ENCODE measurements around the gene DNAJB11. TPM values are rescaled to one million over a fixed set of nuclear protein-coding genes. Genes with fewer than 3 reads are reported as not detected.
"Not testable (repeated sequence)": the region's sequence is repeated elsewhere in the genome, so short reads cannot be mapped to it uniquely, and the experiment has no call there.

The DNAJB11 gene
- total RNA-seq (2014; rRNA removed; shearing (Covaris generic); ENCODE audit: low replicate concordance): 30.0 and 34.0 TPM in 2 replicates

DNA sequence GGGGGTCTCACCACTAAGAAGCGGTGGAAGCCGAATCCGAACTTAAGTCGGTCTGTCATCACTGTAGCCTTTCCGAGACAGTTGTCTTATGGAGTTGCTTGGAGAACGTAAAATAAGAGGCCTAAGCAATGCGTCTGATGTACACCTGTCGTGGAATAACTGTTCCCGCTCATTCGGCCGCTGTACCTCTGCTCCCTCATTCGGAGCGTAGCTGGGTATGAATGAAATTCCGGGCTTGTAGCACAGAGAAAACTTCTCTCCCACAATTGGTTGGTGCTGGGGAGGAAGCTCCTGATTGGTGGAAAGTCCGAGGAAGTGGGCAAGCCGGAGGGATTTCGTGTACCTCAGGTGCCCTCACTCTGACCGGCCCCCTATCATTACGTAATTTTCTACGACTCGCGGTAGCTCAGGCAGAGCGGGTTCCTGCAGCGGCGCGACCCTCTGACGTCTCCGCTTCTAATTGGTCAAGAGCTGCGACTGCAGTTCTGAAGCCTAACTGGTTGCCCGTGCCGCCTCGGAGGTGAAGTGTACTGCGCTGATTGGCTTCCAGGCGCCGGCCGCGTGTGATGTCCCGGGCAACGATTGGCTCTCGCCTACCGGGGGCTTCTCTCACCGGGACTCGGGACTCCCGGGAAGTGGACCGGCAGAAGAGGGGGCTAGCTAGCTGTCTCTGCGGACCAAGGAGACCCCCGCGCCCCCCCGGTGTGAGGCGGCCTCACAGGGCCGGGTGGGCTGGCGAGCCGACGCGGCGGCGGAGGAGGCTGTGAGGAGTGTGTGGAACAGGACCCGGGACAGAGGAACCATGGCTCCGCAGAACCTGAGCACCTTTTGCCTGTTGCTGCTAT, at the start of gene DNAJB11:
Gene DNAJB11 (plus strand): TSS at position 625 of the 845 bp plus-strand sequence. CDS start 178 bp downstream, at position 803.
- in situ Hi-C loops (cut with HindIII; ENCODE audit: low pct_unique_long_range_greater_than_20kb, low sequenced_read_pairs): no loop called here

GRCh38 chr3:186520957-186521842, 49.3 kb upstream of the DNAJB11 start:
- in situ Hi-C loops (cut with HindIII; ENCODE audit: low pct_unique_long_range_greater_than_20kb, low sequenced_read_pairs): no loop called here
- no peak for DNase-seq (ENCODE audit: low read depth)

More for the DNA sequence above, at the start of gene DNAJB11:
- peak; percentile 99 for DNase-seq (ENCODE audit: low read depth)

DNA sequence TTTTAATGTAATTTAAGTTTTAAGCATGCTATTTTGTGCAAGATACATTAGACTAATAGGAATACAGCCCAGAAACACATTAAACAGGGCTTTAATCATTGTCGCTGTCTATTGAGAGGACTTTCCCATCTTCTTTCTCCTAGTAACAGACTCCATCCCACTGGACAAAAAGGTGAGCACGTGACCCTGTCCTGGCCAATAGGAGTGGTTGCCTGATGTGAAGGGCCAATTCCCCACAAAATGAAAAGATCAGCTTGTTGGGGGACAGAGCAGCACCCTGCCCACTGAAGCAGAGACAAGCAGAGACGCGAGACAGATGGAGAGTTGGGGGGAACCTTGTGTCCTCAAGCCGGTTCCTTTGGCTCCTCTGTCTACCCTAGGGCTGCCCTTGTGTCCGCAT, 47.5 kb upstream of the DNAJB11 start:
- DNase-seq (ENCODE audit: low read depth): no peak
- in situ Hi-C loops (cut with HindIII; ENCODE audit: low pct_unique_long_range_greater_than_20kb, low sequenced_read_pairs): no loop called here

GRCh38 chr3:186523434-186523833, 47.1 kb upstream of the DNAJB11 start:
- DNase-seq (ENCODE audit: low read depth): no peak
- in situ Hi-C loops (cut with HindIII; ENCODE audit: low pct_unique_long_range_greater_than_20kb, low sequenced_read_pairs): no loop called here

- in situ Hi-C loops (cut with HindIII; ENCODE audit: low pct_unique_long_range_greater_than_20kb, low sequenced_read_pairs): no loop called here
Measured at GRCh38 chr3:186524616-186525015, 45.9 kb upstream of the DNAJB11 start.

DNA sequence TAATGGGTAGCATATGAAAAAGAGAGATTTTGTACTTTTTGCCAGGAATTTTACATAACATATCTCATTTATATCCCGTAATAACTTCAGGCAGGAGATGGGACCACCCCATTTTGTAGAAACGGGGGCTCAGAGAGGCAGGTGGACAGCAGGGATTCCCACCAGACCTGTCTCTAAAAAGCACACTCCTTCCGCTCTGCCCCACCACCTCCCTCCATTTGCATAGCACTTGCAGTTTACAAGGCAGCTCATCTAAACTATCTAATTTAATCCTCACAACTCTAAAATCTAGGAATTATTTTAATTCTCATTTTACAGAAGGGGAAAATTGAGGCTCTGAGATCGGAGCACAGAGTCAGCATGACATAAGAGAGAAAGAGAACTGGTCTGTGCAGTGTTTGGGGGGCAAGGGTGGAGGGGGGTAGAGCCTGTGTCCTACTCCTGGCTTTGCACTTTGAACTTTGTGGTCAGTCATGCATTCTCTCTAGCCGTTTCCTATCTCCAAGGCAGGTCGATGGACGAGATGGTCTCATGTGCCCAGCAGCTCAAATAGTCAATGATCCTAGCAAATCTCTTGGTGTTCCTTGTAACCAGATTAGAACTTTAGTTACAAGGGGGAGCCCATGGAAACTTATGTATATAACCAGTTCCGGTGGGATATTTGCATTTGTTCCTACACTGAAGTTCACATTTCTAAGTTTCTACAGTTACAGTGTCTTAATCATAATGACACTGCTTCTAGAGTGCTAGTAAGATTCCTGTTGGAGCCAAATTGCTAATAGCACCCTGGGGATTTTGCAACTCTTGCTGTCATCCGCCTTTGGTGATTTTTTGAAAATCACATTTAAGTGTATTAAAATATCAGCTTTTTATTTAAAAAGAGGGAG, 44.9 kb upstream of the DNAJB11 start:
- DNase-seq (ENCODE audit: low read depth): no peak
- in situ Hi-C loops (cut with HindIII; ENCODE audit: low pct_unique_long_range_greater_than_20kb, low sequenced_read_pairs): no loop called here

More at GRCh38 chr3:186524616-186525015, 45.9 kb upstream of the DNAJB11 start:
- no peak for DNase-seq (ENCODE audit: low read depth)

DNA sequence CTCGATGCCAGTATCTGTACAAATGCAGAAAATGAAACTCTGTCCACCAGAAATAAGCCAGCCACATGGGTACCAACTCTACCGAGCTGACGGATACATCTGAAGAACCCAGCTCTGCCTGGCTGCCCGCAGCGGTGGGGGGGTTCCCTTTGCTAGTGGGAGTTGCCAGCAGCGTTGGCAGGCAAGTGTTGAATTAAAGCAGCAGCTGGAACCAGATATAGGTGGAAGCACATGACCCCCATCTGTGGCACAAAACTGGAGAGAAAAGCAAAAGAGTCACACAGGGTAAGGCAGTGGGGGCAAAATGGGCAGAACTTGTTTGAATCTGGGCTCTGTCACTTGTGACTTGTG, 44.3 kb upstream of the DNAJB11 start:
- in situ Hi-C loops (cut with HindIII; ENCODE audit: low pct_unique_long_range_greater_than_20kb, low sequenced_read_pairs): no loop called here
- no peak for DNase-seq (ENCODE audit: low read depth)

- in situ Hi-C loops (cut with HindIII; ENCODE audit: low pct_unique_long_range_greater_than_20kb, low sequenced_read_pairs): no loop called here
- no peak for DNase-seq (ENCODE audit: low read depth)
Measured at GRCh38 chr3:186529201-186529999, 41.1 kb upstream of the DNAJB11 start.

- in situ Hi-C loops (cut with HindIII; ENCODE audit: low pct_unique_long_range_greater_than_20kb, low sequenced_read_pairs): no loop called here
- no peak for DNase-seq (ENCODE audit: low read depth)
Measured at GRCh38 chr3:186530415-186530814, 40.1 kb upstream of the DNAJB11 start.

DNA sequence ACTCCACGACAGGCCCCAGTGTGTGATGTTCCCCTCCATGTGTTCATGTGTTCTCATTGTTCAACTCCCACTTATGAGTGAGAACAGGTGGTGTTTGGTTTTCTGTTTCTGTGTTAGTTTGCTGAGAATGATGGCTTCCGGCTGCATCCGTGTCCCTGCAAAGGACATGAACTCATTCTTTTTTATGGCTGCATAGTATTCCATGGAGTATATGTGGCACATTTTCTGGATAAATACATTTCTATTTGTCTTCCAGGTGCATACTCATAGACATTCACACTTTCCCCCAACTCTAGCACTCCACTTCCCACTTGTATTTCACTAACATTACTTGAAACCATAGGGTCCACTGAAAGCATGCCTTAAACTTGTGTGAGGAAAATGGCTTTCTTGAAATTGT, 38.8 kb upstream of the DNAJB11 start:
- in situ Hi-C loops (cut with HindIII; ENCODE audit: low pct_unique_long_range_greater_than_20kb, low sequenced_read_pairs); DNase-seq (ENCODE audit: low read depth): not testable (repeated sequence)

DNA sequence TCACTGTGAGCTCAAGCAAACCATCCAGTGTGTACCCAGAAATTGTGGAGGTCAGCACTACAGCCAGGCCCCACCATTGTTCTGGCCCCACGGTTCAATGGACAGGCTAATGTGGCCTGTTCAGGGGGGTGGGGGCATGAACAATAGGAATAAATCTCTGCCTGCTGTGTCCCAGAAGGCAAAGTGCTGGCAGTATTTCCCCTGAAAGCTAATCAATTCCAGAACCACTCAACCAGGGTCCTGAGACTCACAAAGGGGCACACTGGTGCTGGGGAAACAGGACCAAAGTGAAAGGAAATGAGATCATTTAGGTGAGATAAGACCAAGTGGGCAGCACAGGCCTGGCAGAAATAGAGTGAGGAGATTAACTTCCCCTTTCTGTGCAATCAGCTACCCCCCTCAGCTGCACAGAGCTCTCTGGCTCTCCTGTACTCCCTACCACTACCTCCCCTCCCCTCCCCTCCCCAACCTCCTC, 37.9 kb upstream of the DNAJB11 start:
- no peak for DNase-seq (ENCODE audit: low read depth)
- in situ Hi-C loops (cut with HindIII; ENCODE audit: low pct_unique_long_range_greater_than_20kb, low sequenced_read_pairs): no loop called here

GRCh38 chr3:186534113-186534669, 36.3 kb upstream of the DNAJB11 start:
- in situ Hi-C loops (cut with HindIII; ENCODE audit: low pct_unique_long_range_greater_than_20kb, low sequenced_read_pairs): no loop called here
- DNase-seq (ENCODE audit: low read depth): no peak

DNA sequence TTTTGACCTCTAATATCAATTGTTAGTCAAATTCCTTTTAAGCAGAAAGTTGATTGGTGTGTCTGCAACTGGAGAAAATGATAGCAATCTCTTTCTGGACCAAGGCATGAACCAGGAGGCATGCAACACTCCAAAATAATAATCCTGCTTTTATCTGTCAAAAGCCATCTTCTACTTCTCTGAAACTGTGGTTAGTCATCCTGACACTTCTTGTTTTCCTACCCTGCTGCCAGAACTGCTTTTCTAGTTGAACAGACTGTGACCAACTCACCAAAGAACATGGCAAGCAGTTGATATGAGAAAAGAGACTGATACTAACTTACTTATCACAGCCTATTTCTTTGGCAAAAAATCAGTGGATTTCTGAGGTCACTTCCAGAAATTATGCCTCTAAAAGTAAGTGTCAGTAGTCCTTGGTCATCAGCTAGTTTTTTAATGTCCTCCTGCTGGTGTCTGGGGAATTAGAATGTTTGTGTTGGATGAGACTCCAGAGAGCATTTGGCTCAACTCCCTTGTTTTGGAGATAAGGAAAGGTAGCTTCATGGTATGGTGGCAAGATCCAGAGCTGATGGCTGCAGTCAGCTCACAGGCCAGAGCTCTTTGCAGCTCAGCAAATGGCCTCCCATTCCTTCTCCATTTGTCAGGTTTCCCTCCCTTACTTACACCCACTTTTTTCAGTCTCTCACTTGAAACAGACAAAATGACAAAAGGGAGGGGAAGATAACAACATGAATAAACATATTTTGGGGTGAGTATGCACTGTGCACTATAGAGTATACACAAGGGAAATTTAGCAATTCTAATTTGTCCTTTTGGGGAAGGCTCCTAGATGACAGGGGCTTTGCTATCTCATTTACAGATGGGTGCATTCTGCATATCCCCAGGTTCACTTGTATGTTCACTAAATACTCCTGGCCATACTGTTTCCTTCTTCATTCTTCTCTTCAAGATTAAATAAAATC, 33.4 kb upstream of the DNAJB11 start:
- in situ Hi-C loops (cut with HindIII; ENCODE audit: low pct_unique_long_range_greater_than_20kb, low sequenced_read_pairs): no loop called here
- DNase-seq (ENCODE audit: low read depth): no peak

DNA sequence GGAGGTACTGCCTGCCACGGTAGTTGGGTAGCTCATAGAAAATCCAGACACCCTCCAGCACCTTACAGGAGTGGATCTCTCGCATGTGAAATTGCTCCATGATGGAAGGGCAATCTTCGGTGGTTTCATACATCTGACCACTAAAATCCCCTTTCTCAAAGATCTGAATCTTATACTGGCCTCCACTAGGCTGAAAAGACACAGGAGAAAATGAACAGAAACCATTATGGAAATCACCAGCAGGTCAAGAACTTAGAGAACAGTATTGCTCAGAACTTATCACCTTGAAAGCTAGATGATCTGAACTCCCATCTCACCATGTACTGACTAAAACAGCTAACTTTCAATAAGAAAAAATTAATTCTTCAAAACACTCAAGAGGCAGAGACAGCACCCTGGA, 31.7 kb upstream of the DNAJB11 start:
- DNase-seq (ENCODE audit: low read depth): no peak
- in situ Hi-C loops (cut with HindIII; ENCODE audit: low pct_unique_long_range_greater_than_20kb, low sequenced_read_pairs): no loop called here

- DNase-seq (ENCODE audit: low read depth): peak; percentile 76
- in situ Hi-C loops (cut with HindIII; ENCODE audit: low pct_unique_long_range_greater_than_20kb, low sequenced_read_pairs): no loop called here
Measured at GRCh38 chr3:186540221-186540834, 30.2 kb upstream of the DNAJB11 start.

DNA sequence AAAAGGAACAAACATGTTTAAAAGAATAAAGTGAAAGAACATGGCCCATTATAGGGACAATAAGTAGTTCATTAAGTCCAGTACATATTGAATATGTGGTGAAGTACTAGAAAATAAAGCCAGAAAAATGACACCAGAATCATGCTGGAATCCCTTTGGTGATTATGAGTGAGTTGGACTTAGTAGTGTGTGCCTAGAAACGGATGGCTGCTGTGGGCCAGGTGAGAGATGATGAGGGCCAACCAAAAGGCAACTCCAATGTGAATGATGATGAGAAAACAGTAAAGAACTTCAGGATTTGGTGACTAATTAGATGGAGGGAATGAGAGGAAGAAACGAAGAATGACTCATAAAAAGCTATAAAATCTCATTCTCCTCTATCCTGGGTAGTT, 29.7 kb upstream of the DNAJB11 start:
- DNase-seq (ENCODE audit: low read depth): no peak
- in situ Hi-C loops (cut with HindIII; ENCODE audit: low pct_unique_long_range_greater_than_20kb, low sequenced_read_pairs): no loop called here

Measured in Caki2 (cell line).